COLO829 (cell line): ENCODE measurements around the gene MAP3K9.

Experiments
- DNase-seq: peaks from one replicate; pipeline ENCODE4 v3.0.0; 2012; ENCODE audit warnings: low spot score

Gene MAP3K9

DNA sequence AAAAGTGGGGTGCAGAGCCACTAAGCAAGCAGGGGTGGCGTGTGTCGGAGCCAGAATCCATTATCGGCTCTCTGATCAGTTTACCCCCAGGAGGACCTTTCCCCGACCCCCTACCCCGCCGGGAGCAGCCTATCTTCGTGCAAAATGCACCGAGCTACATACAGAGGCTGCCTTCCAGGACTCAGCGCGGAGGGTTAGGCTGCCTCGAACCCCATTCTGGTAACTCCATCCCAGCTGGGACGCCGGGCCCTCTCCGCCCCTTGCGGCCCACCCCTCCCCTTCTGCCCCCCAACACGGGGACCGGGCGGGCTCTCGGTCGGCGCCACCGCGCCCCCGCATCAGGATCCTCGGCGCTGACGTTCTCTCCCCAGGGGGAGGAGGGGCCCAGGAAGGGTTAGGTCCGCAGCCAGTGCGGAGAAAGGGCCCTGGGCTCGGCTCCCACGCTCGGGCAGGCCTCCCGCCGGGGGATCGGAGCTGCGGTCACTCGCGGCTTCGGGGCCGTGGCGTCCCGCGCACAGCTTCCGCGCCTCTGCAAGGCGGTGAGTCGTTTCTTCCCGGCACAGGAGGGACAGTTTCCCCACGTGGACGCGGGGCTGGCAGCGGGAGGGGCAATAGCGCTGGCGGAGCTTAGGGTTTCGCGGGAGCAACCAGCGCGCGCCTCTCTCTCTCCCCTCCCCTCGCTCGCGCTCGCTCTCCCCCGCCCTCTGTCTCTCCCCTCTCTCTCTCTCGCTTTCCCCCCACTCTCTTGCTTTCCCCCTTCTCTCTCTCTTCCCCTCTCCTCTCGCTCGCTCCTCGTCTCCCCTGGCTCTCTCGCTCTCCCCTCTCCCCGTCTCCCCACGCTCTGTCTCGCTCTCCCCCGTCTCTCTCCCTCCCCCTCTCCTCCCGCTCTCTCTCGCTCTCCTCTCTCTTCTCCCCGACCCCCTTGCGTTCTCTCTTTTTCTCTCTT lies 12.5 kb upstream of the MAP3K9 start:
- DNase-seq = peak; percentile 24

DNA sequence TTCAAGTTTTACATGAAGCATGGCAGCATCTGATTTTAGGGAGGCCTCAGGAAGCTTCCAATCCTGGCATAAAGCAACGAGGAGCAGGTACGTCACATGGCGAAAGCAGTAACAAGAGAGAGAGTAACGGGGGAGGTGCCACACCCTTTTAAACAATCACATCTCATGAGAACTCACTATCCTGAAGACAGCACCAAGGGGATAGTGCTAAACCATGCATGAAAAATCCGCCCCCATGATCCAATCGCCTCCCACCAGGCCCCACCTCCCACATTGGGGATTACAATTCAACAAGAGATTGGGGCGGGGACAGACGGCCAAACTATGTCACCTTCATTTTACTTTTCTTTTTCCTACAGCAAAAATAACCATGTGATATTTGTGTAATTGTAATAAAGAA lies 7.2 kb upstream of the MAP3K9 start:
- DNase-seq = no peak

DNA sequence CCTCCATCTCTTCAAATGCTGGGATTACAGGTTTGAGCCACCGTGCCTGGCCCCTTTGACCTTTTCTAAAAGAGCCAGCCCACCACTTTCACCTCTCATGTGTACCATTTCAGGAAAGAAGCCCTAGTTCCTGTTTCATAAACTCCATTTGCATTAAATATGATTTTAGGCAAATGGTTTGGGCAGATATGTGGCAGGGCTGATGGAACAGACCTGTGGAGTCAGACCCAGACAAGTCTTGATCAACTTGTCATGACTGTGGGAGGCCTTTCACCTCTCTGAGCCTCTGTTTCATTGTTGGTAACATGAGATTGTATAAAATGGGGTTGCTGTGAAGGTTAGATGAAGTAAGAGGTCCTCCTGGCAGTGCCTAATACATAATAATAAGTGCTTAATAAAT lies 5.2 kb upstream of the MAP3K9 start:
- no peak for DNase-seq

DNA sequence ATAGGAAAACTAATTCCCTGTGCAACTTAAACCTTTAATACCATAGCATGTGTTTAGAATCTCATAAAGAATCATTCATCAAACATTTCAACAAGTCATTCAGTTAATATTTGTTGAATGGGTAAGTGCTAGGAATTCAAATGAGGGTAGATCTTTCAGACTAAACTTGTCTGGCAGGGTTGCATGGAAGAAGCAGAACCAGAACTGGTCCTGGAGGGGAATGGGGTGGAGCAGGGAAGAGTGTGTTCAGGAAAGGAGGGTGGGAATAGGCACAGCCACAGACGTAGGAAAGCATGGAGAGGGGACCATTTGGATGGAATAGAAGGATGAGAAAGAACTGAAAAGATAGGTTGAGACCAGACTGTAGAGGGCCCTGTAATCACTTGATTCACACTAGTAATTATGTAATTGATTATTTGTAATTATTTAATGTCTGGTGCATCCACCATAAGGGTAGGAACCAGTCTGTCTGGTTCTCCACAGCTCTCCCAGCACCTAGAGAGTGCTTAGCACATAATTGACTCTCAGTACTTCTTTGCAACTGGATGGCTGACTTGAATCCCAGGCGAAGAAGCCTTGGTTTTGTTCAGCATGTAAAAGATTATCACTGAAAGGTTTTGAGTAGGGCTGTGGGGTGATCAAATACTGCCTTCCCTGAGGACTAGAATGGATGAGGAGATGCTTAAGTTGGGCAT lies 3.0 kb upstream of the MAP3K9 start:
- DNase-seq = no peak

DNA sequence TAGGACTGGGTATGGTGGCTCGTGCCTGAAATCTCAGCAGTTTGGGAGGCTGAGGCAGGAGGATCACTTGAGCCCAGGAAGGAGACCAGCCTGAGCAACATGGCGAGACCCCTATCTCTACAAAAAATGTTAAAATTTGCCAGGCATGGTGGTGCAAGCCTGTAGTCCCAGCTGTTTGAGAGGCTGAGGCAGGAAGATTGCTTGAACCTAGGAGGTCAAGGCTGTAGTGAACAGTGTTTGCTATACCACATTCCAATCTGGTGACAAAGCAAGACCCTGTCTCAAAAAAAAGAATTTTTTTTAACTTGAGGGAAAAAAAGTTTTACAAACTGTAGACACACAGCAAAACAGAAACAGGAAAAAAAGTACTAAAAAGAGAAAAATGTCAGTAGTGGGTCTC lies 2.3 kb upstream of the MAP3K9 start:
- no peak for DNase-seq

DNA sequence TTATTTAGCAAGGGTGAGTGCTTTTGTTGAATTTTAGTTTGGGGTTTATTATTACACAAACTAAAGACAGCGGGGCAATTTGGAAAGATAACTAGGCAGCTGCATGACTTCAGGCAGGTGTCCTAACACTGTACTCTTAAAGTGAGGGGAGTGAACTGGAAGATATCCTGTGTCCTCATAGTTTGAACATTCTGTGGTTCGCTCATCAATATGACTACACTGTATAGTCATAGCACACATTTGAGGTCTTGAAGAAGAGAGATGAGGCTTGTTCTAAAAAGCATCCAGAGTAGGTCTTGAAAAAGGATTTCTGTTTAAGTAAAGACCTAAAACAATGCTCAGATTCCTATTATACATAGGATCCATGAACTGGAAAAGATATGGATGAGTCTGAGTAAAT lies 1.7 kb upstream of the MAP3K9 start:
- DNase-seq = no peak

DNA sequence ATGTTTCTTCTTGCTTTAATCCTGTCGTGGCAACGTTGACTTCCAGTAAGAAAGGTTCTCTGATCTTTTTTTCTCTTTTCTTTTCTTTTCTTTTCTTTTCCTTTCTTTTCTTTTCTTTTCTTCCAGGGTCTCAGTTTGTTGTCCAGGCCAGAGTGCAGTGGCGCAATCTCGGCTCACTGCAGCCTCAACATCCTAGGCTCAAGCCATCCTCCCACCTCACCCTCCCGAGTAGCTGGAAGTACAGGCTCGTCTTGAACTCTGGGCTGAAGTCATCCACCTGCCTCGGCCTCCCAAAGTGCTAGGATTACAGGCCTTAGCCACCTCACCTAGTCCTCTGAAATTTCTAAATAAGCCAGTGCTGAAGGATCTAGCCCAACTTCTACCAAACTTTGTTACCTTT lies 1.3 kb upstream of the MAP3K9 start:
- no peak for DNase-seq

DNA sequence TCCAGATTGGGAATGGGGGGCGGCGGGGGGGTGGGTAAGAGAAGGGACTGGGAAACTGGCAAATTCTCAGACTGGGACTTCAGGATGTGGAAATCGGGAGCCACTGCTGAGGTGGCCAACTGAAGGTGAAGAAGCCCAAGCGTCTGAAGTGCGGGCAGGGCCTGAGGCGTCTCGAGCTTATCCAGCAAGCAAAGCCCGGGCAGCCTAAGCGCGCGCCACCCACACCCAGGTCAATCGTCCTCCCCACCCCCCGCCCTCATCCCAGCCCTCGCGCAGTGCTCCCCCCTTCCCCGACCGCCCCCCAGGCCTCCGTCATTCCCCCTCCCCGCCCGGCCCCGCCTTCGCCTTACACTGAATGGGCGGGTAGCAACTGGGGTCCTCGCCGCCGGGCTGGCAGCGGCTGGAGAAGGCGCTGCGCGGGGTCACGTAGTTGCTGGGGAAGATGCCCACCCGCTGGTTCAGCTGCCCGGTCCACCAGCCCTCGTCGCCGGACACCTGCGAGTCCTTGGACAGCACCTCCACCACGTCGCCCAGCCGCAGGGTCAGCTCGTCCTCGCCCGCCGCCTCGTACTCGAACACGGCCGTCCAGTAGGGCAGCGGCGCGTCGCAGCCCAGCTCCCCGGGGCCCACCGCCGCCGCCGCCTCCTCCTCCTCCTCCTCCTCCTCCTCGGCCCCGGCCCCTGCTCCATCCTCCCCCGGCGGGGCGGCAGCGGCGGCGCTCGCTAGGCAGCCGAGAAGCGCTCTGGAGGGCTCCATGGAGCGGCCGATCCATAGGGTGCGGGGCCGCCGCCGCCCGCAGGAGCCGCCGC lies 693 bp downstream of the MAP3K9 start:
- no peak for DNase-seq

DNA sequence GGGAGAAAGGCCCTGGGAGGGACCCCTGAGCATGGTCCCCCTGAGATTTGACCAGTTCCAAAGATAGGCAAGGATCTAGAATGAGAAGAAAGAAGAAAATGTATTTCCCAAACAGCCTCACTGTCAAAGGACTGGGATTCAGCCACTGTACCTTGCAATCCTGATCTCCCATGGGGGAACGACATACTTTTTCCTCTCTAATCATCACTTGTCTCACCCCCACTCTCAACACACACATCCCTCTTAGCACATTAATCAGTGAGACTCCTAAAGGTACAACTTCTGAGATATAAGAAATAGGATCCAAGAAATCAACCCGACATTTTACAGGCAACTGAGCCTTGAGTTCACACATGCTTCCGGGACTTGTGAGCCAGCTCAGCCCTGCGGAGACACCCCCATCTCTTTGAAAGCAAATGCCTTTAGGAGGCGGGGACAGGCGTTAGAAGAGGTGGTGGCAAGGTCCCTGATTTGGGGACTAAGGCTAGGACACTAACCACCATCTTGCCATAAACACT lies 1.4 kb downstream of the MAP3K9 start:
- no peak for DNase-seq

DNA sequence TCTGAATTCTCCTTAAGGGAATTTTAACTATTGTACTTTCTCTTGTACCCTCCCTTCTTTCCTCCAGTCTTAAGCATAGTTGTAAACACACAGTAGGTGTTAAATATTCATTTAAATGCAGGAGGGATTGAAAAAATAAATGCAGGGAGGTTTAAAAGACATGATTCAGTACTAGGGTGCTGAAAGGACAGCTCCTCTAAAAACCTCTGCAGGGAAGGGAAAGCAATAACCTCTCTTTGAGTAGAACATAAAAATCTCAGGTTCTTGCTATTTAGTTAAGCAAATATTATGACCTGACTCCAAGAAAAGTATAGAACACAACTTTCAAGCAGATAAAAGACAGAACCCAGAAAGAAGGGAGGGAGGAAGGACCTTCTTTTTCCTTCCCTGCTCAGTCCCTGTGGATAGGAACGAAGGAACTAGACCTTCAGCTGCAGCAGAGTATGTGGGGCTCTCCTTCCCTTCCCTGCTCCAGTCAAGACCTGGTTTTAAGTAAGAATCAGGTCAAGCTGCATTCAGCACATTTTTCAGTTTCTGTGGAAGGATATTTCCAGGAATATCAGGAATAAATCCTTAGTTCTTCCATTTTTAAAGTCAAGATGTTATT lies 4.7 kb downstream of the MAP3K9 start:
- no peak for DNase-seq

DNA sequence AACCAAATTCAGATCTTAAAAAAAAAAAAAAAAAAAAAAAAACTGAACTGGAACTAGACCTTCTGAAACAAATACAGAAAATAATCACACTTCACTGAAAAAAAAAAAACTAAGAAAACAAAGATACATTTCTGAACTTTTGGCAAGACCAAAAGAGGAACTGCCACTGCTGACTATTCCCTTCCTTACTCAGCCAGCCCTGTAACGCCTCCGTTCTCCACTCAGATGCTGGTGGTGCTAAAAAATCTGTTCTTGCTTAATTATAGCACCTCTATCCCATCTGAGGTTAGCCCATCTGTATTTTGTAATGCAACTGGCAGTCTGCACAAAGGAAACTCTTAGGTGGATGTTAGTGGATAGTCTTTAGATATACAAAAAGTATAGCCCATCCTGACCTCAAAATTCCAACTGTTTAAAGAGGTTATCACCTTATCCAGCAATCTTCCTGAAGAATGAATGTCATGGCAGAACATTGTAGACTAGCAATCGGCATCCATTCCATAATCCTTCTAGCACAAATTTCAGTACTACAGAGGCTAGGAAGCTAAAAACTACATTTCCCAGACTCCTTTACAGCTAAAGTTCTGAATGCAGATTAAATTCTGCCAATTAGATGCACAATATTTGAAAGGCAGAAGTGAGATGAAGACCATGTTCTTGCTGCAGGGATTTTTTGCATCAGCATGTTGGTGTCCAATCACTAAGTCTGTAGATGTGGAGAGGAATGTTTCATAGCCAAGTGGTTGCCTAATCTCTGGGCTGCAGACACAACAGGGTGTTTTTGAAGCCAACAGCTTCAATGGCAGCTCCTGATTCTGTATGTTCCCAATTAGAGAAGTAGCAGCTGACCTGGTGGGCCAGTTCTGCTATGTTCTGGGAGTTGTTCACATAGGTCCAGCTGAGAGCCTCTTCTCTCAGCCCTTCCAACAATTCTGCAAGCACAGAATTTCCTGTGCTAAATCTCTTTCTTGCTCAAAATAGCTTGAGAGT lies 5.7 kb downstream of the MAP3K9 start:
- DNase-seq = no peak

DNA sequence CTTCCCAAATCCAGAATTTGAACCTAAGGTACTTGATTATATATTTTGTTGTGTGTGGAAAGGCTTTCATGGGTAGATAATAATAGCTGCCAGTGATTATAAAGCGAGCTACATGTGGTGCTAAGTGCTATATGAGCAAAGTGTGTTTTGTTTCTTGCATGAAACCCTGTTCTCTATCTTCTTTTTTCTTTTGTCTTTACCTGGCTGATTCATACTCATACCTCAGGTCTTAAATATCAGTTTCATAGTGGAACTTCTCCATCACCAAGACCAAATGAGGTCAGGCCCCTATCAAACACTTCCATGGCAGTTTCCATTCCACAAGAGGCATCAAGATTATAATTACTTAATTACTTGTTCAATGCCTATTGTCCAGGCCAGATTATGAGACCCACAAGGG lies 6.9 kb downstream of the MAP3K9 start:
- DNase-seq = no peak

DNA sequence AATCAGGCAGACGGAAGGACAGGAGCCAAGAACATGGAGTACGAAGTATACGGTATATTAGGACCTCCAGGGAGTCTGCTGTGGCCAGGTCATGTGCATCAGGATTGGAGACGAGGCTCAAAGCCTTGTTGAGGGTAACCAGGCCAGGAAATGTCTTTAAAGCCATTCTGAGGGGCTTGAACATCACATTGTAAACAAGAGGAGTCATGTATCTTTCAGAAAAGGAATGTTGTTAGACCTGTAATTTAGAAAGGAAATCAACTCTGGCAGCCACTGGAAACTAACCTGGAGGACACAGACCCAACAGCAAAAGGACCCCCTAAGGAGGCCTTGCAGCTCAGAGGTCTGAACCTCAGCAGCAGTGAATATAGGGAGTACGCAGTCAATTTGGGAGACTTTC lies 7.5 kb downstream of the MAP3K9 start:
- DNase-seq = no peak

DNA sequence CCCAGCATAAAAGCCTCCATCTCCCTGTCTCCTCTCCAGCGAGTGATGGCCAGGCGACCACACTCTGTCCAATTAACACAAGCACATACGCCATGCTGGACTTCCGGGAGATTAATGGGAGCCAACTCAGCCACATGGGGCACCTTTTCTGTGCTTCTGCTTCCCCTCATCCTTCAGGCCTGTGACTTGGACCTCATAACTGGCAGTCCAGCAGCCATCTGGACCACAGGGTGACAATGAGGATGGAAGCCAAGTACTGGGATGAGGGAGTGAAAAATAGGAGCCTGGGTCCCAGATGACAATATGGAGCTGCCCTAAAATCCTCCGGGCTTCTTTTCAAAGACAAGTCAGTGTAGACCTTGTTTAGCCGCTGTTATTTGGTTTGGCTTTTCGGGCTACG lies 12.8 kb downstream of the MAP3K9 start:
- DNase-seq = no peak

DNA sequence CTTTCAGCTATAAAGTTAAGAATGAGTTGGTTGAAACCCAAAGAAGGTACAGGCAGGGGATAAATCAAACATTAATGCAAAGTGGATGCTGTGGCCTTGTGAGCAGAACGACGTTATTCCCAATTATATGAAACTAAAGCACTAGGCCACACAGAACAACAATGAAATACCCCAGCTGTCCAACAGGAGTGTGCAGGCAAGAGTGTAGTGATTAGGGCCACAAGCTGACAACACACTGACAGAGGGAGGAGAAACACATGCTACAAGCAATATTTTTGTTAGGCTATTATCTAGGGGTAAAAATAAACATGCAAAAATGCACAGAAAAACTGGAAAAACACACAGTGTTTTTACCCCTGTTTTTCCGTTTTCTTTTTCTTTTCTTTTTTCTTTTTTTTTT lies 15.0 kb downstream of the MAP3K9 start:
- no peak for DNase-seq

DNA sequence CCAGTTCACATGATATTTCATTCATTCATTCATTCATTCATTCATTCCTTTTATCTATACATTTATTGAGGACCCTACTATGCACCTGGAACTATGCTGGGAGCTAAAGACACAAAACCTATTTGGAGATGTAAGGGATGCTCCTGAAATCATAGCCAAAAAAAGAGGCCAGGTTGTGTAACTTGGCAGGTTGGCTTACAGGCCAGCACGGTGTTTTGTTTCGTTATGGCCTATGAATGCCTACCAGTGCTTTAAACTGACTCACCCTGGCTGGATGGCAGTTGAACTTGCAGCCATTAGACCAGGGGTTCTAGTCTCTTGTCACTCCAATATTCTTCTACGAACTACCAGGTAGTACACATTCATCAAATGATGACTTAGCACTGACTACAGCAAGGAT lies 15.7 kb downstream of the MAP3K9 start:
- DNase-seq = no peak

DNA sequence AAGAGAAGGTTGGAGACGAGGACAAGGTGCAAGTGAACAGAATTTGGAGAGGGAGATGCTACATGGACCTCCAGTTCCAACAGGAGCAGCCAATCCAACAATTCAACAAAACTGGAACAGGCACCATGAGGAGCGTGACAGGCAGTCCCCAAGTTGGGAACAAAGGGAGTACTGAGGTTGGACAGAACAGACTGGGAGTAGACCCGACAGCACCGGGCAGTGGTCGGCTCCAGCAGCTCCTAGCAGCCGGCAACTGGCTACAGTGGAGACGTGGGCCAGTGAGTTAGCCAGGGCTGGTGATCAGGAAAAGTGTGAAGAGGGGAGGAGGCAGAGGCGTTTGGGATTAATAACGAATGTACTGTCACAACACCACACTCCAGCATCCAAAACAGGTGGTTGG lies 16.4 kb downstream of the MAP3K9 start:
- no peak for DNase-seq

DNA sequence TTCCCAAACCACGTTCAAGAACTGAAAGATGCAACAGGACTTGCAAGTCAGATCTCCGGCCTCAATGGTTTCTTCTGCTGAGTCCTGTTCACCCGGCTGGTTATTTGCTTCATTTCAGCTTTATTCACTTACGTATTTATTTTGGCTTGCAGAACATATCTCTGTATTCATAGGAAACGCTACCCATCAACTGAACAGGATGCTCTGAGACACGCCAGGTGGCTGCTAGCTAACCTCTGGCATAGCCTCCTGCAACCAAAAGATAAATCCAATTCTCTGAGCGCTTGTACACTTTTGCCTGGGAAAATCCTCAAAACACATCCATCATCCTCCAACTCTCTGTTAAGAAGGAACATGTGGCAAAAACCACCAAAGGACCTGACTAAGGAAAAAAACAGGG lies 17.3 kb downstream of the MAP3K9 start:
- DNase-seq = no peak

DNA sequence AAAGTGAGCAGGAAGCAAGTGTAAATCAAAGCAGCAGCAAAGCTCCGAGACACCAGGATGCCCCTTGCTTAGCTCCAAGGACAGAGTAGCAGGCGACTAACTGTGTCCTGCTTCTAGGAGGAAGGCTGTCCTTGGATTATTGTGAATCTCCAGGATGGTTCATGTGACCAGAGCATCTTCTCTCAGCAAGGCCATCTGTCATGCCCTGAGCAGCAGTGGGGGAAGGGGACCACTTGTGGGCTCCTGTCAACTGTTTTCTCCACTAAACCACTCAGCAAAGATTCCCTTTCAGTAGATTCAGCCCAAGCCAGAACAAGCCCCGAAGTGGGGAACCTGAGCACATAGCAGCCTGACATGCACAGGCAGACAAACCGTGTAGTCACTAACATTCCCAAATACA lies 19.4 kb downstream of the MAP3K9 start:
- DNase-seq = no peak

DNA sequence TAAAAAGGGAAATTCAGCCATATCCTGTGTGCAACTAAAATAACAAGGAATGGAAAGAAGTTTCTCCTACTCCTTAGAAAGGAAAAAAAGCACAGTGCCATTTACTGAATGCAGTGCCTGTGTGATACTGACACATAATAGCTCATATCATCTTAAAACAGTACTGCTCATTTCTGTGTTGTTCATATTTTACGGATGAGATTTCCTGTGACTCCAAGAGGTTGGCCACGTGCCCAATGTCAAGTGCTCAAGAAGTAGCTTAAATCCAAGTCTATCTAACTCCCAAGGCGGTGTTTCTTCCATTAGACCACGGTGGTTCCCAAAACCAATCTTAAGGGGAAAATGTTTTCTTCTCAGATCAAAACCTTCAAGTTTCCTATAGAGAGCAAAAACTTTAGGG lies 20.0 kb downstream of the MAP3K9 start:
- DNase-seq = peak; percentile 34

DNA sequence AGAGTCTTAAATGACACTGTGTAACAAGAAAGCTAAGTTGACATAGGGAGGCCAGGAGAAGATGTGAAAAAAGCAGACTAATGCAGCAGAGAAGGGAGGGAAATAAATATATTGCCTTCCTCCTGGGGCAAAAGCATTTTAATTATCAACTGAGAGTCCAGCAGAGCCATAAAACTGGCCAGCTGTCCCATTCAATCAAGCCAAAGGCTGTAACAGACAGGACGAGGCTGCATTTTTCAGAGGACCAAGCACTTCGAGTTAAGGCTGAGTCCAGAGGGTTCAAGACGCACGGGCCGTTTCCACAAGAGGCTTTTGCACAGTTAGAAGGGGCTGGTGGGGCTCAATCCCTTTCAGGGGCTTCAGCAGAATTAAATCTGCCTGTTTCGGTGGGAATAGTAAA lies 20.4 kb downstream of the MAP3K9 start:
- no peak for DNase-seq
